NCI-H146 treated with DMSO at 0.1 percent for 48 hours (cell line): ENCODE results near the gene SH2D3A.
"Not testable (repeated sequence)": the region's sequence is repeated elsewhere in the genome, so short reads cannot be mapped to it uniquely, and the experiment has no call there.

ENCODE experiments used
- DNase-seq: peaks from one replicate; lab custom pipeline; 2025; ENCODE audit not compliant: unreplicated experiment; lab: John Stamatoyannopoulos, UW

The SH2D3A gene

DNA sequence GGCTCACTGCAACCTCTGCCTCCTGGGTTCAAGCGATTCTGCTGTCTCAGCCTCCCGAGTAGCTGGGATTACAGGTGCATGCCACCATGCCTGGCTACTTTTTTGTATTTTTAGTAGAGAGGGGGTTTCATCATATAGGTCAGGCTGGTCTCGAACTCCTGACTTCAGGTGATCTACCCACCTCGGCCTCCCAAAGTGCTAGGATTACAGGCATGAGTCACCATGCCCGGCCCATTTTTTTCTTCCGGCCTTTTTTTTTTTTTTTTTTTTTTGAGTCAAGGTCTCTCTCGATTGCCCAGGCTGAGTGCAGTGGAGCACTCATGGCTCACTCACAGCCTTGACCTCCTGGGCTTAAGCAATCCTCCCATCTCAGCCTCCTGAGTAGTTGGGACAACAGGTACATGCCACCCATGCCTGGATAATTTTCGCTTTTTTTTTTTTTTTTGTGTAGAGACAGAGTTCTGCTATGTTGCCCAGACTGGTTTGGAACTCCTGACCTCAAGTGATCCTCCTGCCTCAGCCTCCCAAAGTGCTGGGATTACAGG, 4.9 kb downstream of the SH2D3A start:
- not testable (repeated sequence) for DNase-seq

DNA sequence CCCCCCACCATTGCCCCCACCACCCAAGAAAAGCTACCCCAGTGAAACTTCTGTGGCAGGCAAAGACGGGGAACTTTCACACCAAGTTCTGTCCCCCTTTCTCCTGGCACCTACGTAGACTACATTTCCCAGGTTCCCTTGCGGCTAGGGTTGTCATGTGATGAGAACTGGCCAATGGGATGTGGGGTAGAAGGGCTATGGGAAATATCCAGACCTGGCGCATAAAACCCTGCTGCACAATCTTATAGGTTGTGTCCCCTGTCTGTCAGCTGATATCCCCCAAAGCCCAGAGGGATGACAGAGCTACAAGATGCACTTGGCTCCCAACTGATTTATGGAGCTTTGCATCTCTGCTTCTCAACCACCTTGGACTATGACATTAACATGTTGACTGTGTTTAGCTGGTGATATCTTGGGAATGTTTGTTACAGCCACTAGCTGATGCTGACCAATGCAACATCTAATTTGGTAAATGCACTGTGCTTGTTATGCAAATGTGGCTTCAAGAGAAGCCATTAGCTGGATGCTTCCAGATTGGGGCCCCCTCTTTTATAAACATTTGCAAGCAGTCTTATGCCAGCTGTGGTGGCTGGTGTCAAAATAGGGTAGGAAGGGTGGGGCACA, 6.1 kb downstream of the SH2D3A start:
- no peak for DNase-seq

DNA sequence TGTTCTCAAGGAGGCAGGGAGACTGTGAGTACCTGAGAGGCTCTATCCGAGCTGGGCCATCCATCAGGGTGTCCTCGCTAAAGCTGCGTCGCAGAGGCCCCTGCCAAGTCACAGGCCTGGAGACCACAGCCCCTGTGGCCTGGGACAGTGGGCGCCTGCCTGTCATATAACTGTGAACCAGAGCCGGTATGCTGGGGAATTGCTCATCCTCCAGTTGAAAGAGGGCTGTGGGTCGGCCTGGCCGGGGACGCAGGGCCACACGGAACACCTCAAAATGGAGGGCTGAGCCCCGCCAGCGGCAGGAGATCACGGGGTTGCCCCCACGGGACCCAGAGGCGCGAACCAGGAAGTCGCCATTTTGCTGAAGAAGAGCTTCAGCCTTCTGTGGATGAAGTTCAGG, 6.6 kb downstream of the SH2D3A start:
- DNase-seq = no peak

DNA sequence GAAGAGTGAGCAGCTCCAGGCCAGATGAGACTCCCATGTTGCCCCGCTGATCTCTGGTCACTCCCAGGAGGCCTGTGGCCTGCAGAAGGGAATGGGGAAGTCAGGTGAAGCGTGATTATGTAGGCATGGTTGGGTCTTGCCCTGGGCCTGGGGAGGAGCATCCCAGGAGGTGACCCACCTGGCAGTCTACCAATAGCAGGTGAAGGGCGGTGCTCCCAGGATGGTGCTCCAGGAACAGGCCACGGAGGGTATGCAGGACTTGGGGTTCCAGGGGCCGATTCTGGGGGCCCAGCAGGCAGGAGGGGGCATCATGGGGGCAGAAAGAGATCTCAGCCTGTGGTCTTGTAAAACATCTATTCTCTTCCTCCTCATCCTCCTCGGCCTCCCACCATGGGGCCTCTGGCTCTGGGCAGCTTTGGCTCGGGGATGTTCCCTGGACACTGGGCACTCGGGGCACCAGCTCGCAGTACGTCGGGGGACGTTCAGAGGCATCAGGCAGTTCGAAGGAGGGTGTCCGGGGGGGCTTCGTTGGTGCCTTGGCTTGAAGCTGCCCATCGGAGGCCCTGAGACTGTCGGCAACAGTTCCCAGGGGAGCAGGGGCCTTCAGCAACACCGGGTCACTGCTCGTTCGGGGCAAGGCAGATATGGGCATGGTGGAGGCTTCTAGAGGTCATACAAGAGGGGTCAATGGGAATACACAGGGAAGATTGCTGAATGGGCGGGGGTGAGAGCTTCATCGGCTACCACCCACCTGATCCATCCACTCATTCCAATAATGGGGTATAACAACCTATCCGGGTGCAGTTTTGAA, 12.4 kb downstream of the SH2D3A start:
- no peak for DNase-seq

- no peak for DNase-seq
Observed at GRCh38 chr19:6754136-6754535, 13.1 kb downstream of the SH2D3A start.

DNA sequence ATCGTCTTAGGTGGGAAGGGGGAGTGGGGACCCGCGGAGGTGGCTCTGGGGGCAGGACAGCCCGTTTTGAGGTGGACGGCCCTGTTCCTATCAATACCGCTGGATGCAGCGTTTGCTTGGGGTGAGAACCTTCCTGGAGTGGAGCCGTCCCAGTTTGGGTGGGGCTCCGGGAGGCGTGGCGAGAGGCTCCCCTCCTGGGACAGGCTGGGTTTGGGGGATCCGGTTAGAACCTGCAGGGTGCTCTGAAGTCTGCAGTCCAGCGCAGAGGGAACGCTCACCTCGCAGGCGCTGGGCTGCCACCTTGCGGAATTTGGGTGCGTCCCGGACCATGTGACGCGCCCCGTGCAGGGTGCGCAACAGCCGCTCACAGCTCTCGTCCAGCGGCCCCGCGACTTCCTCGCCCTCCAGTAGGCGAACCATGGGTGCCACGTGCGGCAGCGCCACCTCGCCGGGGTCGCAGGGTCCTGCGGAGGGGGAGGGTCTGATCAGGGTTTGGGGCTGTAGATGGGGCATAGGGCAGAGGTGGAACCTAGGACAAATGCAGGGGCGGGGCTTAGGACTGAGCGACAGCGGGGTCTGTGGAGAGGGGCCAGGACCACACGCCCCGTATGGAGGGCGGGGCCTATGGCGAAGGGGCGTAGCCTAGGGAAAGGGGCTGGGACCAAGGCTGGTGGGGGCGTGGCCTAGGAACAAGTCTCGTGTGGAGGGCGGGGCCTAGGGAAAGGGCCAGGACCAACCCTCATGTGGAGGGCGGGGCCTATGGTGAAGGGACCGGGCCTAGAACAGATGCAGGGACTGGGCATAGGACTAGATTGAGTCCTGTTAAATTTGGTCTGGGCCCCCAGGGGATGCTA, 13.8 kb downstream of the SH2D3A start:
- DNase-seq = no peak

DNA sequence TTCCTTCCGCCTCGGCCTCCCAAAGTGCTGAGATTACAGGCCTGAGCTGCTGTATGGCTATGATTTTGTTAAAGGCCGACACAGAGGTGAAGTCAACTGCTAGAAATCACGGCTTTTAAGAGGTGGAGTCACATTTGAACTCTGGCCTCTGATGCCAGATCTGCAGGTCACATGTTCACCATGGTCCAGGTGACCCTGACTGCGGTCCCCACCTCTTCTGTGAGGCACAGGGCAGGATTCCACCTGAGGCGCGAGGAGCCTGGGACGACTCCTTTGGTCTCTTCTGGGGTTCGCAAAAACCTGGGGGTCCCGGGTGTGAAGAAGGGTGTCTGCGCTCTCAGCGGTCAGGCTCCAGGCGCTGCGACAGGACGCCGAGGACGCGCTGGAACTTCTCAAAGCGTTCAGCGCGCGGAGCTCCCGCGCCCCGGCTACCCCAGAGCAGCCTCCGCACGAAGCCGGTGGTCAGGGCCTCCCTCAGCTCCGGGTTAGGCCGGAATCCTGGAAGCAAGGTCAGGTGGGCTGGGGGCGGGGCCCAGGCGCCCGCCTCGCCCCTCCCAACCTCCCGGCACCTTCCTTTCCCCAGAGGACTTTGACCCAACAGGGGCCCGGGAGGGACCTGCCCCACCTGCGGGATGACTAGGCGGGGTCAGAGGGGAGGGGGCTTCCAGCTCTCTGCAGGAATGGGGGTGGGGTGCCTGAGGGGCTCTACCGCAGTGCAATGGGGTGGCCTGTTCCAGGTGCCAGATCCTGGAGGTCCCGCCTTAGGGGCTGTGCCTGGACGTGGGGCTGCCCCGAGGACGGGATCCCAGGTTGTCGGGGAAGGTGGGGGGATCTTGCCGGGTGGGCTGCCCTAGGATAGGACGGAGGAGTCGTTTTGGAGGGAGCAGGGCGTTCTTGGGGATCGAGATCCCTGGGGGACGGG, 14.7 kb downstream of the SH2D3A start:
- DNase-seq = no peak

DNA sequence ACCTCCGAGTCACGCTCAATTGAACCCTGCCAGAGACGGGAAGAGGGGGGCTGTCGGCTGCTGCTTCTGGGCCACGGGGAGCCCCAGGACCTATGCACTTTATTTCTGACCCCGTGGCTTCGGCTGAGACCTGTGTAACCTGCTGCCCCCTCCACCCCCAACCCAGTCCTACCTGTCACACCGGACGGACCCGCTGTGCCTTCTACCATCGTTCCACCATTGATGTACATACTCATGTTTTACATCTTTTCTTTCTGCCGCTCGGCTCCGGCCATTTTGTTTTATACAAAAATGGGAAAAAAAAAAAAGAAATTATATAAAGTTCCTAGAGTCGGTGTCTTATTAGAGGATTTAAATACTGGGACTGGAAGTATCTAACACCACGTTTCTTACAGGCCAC, 16.0 kb downstream of the SH2D3A start:
- DNase-seq = no peak

DNA sequence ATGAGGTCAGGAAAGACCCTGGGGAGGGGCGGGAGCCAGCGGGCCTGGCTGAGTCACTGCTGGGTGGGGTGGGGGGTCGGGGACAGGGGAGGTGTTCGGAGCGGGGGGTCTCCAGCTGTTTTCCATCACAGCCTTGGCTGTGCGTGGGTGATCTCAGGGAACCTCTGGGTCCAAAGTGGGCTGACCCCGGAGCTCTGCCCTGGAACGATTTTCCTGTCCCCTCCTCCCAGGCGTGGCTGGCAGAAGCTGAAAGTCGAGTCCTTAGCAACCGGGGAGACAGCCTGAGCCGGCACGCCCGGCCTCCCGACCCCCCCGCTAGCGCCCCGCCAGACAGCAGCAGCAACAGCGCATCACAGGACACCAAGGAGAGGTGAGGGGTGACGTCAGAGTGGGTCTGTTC, 17.2 kb downstream of the SH2D3A start:
- no peak for DNase-seq

GRCh38 chr19:6748543-6748942, 18.7 kb downstream of the SH2D3A start:
- not testable (repeated sequence) for DNase-seq

GRCh38 chr19:6745965-6746364, 21.3 kb downstream of the SH2D3A start:
- DNase-seq = no peak

- DNase-seq = no peak
Observed at GRCh38 chr19:6744381-6745301, 22.6 kb downstream of the SH2D3A start.

DNA sequence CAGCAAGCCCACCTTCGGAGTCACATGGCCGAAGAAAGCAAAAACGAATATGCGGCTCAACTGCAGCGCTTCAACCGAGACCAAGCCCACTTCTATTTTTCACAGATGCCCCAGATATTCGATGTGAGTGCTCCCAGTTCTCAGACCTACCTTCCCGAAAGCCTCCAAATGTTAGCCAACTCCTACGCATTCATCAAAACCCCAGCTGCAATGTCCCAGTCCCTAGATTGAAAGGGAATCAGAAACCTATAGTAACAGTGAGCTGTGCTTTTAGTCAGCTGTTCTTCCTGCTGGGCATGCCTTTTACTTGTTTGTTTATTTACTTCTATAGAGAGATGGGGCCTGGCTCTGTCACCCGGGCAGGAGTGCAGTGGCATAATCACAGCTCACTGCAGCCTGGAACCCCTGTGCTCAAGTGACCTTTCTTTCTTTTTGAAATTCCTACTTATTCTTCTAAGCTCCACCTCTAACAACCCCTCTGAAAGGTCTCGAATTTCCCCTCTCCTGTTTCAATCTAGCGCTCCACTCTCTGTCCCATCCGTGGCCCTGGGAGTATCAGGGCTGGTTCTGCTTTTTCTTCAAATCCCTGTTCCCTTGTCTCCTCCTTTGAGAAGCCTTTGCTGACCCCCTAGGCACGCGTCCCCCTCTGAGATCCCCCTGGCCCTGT, 23.4 kb downstream of the SH2D3A start:
- DNase-seq = no peak

GRCh38 chr19:6743066-6743465, 24.2 kb downstream of the SH2D3A start:
- DNase-seq = no peak

DNA sequence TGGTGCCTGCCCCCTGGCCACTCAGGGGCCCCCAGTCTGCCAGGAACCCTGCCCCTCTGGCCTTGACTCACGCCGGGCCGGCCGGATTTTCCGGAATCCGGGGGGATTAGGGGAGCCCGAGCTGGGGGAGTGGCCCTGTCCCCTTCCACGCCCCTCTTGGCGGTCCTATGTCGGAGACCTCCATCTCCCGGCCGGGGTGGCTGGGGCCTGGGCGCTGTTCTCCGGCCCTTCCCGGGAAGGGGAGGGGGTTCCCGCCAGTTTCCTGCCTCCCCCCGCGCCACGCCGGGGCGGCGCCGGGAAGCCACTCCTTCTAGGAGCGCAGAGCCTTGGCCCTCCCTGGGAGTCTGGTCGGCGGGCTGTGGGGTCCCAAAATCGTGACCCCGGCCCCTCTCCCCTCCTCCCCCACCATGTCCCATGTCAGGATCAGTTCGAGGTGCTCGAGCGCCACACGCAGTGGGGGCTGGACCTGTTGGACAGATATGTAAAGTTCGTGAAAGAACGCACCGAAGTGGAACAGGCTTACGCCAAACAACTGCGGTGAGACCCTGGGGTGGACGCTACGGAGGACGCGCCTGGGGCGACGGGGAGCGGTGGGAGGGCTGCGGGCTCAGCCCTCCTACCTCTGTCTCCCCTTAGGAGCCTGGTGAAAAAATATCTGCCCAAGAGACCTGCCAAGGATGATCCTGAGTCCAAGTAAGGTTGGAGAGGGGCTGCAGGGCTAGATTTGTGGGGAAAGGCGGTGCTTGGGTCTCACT, 26.5 kb downstream of the SH2D3A start:
- no peak for DNase-seq

DNA sequence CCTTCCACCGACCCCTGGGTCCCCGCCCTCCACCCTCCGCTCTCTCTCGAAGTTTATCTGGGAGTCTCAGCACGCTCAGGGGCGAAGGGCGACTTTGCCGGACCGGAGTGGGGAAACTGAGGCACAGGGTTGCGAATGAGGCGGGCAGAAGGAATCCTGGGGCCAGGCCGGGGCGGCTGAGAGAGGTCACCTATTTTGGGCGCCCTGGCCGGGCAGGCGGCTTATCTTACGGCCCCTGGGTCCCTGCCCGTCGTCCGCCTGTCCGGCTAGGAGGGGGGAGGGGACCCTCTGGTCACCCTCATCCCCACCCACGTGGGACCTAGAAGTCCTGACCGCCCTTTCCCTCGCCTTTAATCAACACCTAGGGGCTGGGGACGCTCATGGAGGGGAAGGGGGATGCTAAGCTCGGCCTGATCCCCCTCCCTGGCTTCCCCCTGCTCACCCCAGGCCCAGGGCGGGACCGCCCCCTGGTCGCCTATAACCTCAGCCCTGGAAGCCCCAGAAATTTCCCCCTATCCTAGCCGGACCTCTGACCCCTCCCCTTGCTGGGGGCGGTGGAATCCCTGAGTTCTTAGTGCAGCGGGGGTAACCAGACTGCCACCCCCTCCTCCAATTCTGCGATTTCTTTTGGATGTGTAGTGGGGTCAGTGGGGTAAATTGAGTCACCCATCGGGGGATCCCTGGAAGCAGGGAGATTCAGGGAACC, 27.2 kb downstream of the SH2D3A start:
- no peak for DNase-seq

GRCh38 chr19:6739390-6739882, 27.8 kb downstream of the SH2D3A start, which contains the start of gene TRIP10:
Gene TRIP10, plus strand, starts transcription at chr19:6739680. Its CDS starts 82 bp downstream, at chr19:6739762.
- DNase-seq = peak; percentile 17
